GM19328 (cell line): Measurements from ENCODE around the gene ASCC3.

ENCODE experiments used
- ATAC-seq: cut with Tn5 transposase; IDR thresholded peaks from one replicate; pipeline ENCODE4 v1.9.1; 2021; ENCODE audit warnings: mild to moderate bottlenecking, moderate library complexity; ENCODE audit not compliant: unreplicated experiment

The ASCC3 gene

DNA sequence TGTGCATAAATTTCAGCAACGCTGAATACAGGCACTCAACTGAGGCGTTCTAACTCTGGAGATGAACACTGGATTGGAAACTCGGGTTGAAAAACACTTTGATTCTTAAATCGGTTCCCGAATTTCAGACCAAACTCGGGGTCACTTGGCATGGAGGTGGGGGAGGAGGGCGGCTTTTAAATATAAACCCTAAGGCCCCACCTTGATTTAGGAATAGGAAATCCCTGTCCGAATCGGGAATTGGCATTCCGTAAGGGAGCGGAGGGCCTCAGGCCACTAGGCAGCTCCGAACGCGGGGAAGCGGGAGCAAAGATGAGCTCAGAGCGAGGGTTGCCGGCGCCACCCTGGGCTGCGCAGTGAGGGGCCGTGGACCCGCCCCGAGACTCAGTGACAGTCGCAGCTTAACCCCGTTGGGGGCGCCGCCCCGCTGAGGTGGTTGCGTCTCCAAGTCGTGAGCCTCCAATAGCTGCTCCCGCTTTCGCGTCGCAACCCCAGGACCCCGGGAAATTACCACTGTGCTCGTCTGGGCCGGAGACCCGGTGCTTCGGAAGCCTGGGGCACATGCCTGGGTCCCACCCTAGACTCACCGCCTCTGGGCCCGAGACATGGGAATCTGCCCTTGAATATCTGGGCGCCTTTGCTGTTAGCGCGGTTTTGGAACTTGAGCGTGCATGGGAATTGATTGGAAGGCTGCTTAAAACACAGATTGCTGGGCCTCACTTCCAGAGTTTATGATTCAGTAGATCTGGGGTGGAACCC lies 411.8 kb downstream of the ASCC3 start:
- ATAC-seq = no peak

DNA sequence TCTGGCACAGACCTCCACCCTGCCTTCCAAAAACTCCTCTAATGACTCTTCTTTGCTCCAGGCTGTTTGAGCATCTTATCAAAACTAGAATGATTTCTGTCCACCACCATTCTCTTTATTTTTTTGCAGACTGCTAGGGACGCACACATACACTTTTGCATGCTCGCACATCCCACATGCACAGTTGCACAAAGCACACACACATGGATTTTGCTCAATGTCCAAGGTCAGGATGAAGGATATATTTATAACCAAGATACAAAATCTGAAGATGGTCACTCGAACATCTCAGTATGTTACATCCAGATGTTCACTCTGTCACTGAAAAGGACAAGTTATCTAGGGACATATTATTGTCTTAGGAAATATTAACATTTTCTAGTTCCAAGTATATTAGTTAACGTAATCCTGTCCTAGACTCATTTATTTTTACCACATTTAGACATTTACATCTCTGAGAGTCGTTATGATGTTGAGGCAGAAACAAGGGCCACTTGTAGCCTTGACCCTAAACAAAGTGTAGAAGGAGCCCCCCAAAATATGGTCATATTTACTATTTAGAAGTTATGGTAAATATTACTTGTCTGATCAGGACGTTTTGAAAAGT lies 413.0 kb downstream of the ASCC3 start:
- no peak for ATAC-seq

DNA sequence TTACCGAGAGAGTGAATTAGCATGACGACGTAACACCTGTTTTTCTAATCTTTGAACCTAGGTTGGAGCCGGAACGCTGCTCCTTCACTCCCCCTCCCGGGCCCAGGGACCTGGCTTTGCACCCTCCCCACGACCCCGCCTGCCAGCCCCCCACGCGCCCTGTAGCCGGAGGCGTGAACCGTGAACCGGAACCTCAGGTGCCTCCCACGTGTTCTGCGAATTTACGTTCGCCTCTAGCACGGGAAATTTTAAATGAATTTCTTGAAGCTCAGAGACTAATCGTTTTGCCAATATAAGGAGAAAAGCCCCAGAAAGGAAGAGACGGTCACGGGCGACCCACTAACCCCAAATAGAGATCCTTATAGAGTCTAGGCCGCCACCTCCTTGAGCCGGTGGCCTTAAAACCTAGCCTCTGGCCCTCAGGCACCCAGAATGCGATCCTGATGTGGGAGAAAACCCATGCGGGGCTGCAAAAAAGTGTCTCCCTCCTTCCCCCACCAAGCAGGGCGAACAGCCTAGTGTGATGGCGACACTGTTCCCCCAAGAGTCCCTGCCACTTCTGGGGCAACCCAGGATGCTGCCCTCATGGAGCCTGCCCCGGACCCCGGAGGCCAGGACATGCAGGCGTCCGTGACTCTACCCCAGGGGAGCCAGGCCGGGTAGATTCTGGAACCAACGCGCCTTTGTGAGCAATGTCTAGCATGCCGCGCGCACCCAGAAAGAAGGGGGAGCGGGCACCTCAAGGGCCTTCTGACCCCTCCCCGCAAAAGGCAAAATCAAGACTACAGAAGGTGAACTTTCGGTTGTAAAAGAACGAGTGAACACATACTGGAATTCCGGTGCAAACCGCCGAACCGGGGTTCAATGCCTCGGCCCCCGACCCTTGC lies 413.8 kb downstream of the ASCC3 start:
- ATAC-seq = no peak

DNA sequence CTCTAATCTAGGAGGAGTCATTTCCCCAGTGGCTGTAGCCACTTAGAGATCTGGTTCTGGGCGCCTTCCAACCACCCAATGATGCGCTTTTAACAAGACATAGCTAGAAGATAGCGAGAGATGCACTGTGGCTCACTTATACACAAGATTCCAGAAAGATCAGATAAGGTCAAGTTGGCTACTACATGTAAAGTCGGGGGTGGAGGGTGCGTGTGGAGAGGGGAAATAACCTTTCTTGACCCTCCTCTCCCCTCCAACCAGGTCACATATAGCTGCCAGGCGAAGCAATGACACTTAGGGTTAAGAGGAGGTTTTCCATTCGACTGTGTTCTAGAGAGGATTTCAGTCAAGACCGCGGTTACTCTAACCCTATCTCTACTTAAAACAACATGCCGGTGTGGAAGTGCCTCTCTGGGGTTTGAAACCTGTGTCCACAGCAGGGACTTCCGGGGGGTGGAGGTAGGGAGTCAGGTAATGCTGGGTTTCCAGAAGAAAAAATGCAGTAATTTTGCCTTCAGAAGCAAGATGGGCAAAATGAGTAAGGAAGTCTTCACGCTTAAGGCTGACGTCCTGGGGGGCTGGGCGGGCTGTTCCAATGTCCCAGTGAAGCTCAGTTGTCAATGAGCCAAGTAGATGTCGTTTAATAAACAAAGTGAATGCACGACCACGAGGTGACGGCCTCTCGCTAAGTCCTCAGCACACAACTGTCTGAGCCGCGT lies 414.6 kb downstream of the ASCC3 start:
- no peak for ATAC-seq

DNA sequence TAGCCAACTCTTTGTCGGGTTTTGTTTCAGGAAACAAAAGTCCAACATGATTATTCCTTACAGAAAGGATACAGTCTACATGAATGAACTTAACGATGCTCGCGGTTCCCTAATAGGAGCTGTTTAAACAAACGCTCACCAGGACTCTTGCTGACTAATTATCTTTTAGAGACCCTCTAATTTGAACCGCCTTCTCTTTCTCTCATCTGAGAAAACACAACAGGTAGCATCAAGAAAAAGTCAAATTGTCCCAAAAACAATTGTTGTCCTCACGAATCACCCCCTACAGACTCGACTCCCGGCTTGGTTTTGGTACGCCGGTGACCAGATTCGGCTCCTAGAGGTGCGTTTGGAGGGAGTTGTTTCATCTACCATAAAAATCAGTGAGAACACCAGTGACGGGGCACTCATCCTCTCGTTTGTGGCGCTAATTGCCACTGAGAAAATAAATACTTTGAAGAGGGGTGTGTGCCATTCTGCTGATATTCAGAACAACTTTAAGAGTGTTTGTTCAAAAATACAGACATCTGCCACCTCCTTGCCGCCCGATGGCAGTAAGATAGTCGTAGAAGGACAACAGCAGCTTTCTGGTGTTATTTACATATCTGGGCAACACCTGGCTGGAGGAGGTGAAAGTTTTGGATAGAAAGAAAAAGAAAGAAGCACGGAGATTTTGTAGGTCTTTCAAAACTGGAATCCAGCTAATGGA lies 415.3 kb downstream of the ASCC3 start:
- no peak for ATAC-seq

DNA sequence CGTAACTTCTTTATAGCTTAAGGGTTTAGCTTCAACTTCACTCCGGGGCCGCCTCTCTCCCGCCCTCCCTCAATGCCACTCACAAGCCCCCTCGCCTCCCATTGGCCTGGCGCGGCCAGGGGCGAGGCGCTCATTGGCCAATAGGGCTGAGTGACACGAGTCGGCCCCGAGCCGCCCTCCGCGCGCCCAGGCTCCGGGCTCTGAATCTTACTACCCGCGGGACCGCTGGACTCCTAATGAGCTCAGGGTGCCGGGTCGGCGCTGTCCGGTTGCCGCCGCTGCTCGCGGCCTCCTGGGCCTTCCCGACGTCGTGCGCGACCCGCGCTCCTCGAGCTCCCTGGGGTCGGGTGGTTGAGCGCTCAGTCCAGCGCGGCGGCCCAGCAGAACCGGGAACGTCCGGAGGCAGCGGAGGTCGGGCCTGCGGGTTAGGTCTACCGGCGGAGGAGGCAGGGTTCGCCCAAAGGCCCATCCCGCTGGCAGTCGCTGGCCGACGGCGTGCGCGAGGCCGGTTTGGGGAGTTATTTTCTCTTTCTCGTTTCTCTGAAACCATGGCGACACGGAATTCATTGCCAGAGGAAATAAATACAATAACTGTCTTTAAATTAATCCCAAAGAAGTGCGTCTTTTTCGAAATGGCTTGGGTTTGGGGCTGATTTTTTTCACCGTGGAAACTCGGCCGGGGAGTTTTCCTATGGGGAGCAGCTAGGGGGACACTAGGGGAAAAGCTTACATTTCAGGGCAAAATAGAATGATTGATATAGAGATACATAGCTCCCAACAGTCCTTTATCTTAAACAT lies 416.0 kb downstream of the ASCC3 start, which contains the start of gene SIM1:
TSS of gene SIM1 (minus strand) at position 19 of the 798 bp plus-strand sequence. CDS start 1,453 bp downstream, outside the sequence.
- ATAC-seq = no peak

DNA sequence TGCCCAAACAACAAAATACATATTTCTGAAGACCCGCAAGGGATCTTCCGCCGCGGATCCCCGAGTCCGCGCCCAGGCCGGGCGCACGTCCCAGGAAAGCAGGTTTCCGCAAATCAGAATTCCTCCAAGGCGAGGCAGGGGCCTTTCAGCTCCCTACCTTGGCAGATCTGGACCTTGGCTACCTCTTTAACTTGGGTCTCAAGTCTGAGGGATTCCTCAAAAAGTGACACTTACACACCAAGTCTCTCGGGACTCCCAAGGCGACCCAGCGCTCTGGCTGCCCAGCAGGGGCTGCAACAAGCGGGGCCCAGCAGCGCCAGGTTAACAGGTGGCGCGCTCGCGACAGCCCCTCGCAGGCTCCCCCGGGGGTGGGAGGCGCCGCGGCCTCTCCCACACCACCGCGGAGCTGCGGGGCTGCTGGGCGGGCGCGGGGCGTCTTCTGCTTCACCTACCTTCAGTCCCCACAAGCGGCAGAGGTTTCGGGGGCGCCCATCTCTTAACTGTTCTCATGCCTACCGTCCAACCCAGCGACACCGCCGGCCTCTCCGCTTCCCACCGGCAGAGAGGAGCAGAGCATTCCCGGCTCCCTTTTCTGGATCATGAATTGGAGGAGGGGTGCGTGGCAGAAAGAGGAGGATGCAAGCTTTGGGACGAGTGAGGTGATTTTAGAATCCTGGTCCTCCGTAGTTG lies 416.8 kb downstream of the ASCC3 start:
- no peak for ATAC-seq

DNA sequence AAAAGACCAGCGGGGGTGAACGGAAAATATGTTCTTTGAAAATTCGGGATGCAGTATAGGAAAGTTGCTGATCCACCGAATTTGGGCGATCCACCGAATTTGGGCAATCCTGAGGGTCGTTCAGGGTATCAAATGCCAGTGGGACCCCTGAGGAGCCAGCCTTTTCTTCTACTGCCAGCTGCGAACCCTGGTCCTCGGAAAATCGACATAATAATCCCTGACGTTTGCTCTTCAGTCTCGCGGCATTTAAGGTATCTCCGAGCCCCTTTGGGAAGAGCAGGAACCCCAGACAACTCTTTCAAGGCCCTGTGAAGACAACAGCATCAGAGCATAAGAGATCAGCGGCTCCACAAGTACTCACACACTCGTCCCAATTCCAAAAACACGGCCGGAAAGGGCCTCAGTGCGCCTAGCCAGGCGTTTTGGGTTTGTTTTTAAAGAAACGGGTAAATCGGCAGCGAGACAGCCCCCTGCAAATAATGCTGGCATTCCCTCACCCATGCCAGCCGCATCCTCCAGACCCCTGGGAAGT lies 417.4 kb downstream of the ASCC3 start:
- no peak for ATAC-seq

DNA sequence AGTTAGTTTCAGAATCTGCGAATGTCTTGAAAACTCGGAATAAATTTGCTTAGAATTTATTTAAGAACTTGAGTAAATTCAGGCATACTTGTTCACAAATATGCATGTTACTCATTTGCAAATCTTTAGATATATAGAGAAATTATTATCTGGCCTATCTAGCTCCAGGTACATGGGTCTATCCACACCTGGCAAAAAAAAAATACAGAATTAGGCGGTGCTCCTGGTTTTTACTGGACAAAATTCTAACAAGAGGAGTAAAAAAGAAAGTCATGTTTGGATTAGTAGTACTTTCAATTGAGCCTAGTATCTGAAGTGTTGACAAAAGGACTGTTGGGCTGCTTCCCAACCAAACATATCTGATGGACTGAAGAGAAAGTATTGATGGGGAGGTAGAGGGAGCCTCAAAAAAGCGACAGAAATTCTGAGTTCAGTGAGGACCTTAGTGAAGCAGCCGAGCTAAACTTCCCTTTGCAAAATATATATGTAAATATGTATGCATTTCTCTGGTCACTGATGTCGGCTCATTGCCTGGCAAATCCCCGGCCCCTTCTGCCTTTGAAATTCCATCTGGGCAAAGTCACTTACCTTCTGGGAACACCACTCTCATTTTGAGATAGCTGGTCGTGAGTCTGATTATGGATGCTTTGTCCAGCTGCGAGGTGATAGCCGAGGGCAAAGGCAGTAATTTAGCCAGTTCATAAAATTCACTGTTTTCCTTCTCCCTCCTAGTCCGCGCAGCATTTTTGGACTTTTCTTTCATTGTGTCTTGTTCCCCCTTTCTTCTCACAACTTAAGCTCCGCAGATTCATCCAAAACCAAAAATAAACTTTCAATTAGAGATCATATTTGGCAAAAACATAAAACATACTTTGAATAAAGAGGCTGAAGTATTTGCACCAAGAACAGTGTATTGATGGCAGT lies 418.2 kb downstream of the ASCC3 start:
- no peak for ATAC-seq

DNA sequence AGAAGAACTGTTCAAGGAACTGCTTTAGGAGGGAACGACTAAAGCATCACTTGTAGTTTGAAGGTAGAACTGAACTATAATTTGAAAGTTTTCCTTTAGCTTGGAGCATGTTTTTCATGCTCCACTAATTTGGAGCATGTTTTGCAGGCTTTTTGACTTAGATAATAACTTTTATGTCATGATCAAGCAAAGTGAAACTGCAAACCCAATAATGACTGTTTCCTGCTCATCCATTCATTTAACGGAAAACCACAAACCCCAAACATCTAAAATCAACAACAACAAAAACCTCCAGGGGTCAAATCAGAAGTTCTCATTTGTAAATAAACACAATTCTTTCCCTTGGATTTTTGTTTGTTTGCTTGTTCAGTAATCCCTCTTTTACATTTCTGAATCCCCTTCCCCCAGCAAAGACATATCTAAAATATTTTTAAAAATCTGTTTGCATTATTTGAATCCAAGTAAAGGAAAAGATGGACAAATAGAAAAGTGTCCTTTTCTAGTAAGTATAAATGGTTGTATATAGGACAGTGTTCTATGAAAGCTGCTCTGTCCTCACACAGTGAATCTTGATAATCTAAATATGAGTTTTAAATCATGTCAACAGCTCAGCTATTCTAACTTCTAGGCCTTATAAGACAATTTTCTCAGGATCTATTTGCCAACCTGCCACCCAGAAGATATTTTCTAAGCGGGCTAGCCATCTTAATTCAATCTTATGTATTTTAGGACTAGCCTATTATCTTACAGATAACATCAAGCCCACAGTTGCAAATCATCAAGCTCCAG lies 419.0 kb downstream of the ASCC3 start:
- no peak for ATAC-seq

DNA sequence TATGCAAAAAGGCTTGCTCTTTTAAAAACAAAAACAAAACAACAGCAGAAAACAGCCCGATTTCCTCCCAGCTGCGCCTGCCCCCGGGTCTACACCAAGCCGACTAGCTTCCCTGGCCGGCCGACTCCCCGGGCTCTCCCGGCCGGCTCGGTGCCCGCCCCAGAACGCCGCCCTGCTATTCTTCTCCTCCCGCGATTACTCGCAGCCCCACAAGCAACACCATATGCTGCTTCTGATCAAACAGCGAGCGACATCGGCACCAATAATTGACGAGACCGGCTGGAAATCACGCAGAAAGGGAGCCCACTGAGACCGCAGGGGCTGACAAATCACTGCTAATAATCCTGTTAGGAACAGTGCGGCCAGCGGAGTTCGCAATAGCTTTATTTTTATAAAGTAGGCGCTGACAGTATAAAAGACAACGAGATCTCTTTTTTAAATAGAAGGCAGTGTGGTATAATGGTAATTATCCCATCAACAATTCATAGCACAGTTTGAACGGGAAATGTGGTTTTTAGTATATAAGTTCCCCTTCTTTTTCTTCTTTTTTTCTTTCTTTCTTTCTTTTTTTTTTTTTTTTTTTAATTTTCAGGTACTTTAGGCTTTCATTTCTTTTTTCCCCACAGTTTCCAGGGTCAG lies 419.7 kb downstream of the ASCC3 start:
- ATAC-seq = no peak

DNA sequence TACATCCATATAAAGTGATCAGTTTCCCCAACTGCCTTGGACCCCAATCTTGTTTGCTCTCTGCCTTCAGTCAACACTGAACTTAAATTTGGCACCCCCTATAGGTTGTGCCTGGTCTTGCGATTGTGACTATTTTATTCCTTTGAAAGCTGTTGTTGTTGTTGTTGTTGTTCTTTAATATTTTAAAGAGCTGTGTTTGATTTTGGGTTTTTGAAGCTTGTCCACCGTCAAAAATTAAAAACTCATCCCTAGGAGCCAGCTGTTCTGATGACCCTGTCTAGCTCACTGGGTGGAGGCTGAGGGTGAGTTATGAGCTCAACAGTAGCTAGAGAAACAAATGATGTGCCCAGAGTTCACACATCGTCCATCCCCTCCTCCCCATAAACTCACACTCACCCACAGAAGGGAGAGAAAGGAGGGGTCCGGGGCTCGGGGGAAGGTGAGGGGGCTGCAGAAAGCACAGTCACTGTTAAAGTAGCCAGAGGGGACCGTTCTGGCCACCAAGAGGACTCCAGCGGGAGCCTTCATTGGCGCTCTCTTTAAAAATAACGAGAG lies 420.4 kb downstream of the ASCC3 start:
- no peak for ATAC-seq

DNA sequence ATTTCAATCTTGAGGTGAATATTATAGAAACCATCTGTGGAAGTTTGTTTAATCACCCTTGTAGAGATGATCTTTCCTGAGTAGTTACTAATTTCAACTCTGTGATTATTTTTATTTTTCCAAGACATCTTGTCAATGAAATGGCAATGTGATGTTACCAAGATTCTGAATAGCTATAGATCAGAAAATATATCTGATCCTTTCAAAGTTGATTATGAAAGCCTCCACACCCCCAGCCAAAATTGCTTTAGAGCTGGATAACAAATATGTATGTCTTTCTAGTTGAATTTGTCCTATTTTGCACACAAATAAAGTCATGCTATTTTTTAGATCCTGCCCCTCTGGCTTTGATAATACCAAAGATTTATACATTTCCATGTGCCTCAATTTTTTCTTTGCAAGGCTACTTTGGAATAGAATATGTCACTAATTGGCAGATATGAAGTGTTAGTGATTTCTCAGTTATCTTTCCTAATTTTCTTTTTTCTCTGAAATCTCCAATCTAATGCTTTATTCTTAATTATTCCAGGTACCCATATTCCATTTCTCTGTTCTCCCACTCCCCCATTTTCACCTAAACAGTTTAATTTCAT lies 421.4 kb downstream of the ASCC3 start:
- ATAC-seq = no peak

DNA sequence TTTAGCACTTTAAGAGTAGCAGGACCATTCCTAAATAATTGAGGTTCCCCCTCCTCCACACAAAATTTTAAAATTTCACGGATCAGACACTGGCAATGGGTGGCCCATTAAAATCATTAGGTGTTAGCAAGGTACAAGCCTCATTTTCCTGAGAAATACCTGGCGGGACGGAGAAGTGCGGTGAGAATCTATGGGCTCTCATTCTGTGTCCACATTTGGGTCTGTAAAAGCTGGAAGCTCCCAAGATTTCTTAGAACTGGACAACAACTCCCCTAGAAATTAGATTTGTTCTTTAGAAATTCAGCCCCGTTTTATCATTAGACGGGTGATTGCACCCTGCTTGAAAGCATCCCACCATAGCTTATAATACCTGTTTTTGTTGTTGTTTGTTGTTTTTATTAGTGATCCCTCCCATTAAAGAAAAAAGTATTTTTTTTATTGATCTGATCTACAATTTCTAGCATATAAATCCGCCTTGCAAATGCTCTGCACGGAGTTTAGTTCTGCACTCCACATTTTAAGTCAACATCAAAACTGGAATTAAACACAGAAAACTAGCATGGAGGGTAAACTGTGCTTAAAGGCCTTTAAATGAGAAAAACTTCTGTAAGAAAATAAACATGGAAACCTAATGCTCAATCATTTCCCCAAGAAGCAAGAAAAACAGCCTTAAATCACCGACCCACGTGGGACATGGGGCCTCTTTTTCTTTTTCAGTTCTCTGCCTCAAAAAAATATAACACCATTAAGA lies 422.1 kb downstream of the ASCC3 start:
- no peak for ATAC-seq
